HG03469 (cell line): ENCODE data around the gene PNPLA1.
A peak's percentile ranks its signal among the peaks of the same experiment; 100 is the strongest.

Source experiments
- ATAC-seq: cut with Tn5 transposase; IDR thresholded peaks from one replicate; pipeline ENCODE4 v1.9.1; 2021; ENCODE audit warnings: mild to moderate bottlenecking, moderate library complexity, moderate number of reproducible peaks; ENCODE audit not compliant: unreplicated experiment

PNPLA1 gene, protein sequence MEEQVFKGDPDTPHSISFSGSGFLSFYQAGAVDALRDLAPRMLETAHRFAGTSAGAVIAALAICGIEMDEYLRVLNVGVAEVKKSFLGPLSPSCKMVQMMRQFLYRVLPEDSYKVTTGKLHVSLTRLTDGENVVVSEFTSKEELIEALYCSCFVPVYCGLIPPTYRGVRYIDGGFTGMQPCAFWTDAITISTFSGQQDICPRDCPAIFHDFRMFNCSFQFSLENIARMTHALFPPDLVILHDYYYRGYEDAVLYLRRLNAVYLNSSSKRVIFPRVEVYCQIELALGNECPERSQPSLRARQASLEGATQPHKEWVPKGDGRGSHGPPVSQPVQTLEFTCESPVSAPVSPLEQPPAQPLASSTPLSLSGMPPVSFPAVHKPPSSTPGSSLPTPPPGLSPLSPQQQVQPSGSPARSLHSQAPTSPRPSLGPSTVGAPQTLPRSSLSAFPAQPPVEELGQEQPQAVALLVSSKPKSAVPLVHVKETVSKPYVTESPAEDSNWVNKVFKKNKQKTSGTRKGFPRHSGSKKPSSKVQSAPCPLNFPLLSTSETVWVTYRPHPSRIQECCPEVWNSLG

DNA sequence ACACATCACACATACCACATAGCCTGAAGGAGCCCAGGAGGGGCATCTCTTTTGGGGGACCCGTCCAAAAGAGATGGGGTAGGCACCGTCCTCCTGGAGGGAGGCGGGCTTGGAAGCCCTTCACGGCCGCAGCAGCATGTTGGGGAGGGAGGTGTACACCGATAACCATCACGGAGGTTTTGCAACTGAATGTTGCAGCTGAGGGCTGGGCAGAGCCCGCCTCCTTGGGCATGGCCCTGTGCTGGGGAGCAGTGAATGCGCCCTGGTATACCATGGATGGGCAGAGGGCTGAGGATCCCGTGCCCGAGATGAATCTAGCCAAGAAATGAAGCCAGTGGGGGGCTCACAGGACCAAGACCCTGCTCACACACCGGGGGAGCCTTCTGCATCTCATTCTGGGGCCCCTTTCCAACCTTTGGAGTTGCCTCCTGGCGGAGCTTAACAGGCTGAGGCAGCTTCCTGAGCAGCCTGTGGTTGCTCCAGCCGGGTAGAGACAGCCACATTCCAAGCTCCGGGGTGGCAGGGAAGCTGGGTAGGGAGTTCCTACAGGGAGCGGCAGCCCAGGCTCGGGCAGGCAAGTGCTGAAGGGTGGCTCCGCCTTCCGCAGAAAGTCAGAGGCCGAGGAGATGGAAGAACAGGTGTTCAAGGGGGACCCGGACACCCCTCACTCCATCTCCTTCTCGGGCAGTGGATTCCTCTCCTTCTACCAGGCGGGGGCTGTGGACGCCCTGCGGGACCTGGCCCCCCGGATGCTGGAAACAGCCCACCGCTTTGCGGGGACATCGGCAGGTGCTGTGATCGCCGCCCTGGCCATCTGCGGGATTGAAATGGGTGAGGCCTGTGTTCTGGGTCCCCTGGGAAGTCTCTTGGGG, at the start of gene PNPLA1:
Gene PNPLA1, plus strand, starts transcription at position 227 of the 872 bp plus-strand sequence. Its CDS starts 400 bp downstream, at position 627.
- no peak for ATAC-seq

DNA sequence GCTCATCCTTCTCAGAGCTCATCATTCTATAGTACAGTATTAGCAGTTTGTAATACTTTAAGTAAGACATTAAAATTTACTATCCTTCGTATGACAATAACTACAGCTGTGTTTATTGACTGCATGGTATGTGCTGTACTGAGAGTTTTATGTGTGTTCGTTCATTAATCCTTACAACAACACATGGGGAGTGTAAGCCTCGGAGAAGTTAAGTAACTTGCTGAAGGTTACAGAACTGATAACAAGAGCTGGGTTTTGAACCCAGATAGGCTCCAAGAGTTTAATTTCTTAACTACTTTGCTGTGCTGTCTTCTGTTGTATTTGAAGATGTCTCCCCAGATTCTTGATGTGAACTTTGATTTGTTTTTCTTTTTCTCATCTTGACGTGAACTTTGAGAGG, 49.6 kb upstream of the PNPLA1 start:
- no peak for ATAC-seq

DNA sequence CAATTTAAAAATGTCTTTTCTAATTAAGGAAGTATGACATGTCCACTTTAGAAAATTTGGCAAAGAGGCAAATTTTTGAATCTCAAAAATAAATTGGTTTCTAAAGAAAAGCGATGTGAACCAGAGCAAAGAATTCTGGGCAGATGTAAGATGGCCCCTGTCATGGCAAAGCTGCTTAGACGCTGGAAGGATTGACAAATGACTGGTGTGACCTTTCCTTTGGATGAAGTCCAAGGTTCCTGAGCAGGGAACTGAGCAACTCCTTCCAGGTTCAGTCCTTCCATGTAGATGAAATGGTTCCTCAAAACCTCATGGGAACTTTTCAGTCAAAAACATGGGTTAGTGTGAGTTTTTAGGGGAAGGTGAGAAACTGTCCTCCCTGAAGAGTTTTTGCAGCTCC, 48.2 kb upstream of the PNPLA1 start:
- ATAC-seq, result no peak

DNA sequence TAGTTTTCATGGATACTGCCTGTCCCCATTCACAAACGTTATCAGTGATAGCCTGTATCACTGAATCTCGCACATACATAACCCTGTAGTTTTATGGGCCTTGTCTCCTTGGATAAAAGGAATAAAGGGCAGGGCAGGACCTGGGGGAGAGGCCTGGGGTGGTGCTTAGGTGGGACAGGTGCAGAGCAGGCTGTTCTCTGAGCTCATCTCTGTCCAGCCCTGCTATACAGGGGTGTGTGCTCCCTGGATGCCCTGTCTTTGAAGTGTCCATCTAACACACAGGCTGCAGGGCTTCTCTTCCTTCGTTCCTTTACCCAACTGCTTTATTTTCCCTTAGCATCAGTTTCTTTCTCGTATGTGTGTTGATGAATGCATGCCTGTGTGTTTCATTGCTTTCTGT, 46.9 kb upstream of the PNPLA1 start:
- no peak for ATAC-seq

DNA sequence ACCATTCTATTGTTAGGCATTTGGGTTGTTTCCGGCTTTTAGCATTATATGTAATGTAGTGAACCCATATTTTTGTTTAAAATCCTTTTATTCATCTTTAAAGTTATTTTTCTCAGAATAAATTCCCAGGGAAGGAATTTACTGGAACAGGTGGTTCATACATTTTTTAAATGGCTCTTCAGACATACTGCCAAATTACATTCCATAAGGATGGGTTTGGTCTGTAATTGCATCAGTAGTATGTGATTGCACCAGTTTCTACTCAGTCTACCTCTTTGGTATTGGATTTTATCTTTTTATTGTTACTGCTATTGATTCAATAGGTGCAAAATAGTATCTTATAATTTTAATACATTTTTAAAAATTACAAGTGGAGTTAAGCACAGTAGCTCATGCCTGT, 46.2 kb upstream of the PNPLA1 start:
- no peak for ATAC-seq

DNA sequence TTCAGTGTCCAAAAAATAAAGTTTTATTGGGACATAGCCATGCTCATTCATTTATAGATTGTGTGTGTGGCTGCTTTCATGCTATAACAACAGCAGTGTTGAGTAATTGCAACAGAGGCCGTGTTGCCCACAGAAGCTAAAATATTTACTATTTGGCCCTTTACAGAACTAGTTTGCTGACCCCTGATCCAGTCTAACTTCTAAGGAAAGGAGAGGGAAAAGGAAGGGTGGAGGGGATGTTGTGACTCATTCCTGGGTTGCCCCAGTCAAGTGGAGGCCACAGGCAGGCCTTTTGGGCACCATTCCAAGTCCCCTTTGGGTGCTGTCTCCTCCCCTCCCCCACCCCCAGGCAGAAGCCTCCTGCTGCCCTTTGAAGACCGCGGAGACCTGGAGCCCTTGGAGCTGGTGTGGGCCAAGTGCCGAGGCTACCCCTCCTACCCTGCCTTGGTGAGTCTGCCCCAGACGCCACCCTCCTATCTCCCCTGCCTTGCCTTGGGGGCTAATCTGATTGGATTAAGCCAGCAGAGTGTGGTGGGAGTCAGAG, 44.9 kb upstream of the PNPLA1 start:
- no peak for ATAC-seq

DNA sequence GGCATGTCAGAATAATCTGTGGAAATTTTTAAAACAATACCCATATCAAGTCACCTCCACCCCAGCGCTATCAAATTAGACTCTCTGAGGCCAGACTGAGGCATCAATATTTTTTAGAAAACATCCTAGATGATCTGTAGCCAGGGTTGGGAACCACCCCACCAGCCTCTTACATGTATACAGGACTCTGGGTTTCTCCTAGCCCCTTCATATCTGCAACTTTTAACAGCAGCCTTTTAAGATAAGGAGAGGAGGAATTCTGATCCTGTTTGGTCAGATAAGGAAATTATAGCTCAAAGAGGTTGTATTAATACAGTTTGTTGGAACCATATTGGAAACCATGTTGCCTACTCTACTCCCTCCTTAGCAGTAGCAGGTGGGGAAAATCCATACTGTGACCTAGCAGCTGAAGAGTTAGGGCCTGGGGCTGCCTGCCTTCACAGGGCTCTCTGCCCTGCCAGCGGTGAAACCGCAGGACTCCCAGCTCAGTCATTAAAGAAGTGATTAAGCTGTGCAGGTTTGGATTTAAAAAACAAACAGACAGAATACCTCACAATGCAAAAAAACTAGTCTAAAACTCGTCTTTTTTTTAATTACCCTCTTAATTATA, 43.3 kb upstream of the PNPLA1 start:
- ATAC-seq, result no peak

DNA sequence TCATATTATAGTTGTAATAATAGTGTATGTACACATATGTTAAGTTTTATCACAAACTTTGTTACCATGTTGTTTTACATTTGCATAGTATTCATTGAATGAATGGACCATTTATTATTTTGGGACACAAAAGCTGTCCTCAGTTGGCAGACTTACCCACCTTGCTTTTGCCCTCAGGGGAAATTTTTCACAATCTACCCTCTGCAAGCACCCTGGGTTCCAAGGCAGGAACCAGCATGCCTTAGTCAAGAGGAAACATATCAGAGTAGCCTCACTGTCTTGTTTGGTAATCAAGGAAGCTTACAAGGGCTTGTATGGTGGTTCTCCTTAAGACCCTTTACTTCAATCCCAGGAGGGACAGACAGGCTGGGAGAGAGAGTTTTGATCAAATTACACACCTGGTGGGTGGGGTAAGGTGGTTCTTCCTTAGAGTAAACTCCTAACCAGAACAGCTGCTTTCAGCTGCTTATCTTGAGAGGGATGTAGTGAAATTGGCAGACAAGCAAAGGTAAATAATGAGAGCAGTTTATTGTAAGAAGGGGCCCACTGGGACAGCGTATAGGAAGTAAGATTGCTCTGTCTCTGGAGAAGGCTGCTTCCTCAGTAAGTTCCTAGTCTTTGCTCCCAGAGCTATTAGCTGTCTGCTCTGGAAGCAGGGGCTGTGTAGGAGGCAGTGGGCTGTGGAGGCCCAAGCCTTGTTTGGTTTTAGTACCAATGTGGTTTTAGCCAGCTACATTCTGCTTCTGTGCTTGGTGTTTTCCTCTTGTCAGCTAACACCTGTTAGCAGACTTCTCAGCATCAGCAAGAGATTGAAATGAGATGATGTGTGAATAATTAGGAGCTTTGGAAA, 42.3 kb upstream of the PNPLA1 start:
- no peak for ATAC-seq

DNA sequence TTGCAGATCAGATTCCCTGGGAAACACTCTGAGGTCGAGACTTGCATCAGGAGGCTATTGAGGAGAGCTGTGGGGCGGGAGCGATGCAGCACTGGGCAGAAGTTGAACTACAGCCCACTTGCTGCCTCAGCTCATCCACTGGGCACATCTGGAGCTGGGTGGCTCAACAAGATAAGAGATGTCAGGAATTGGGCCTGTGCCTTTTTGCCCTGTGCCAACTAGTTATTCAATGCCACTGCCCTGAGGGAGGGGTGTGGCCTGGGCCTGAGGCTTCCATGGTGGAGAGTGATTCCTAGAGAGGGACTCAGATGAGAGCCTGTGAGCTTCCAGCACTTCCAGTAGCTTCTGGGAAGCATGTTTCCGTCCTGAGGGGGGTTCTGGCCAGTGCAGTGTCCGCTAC, 40.6 kb upstream of the PNPLA1 start:
- no peak for ATAC-seq

DNA sequence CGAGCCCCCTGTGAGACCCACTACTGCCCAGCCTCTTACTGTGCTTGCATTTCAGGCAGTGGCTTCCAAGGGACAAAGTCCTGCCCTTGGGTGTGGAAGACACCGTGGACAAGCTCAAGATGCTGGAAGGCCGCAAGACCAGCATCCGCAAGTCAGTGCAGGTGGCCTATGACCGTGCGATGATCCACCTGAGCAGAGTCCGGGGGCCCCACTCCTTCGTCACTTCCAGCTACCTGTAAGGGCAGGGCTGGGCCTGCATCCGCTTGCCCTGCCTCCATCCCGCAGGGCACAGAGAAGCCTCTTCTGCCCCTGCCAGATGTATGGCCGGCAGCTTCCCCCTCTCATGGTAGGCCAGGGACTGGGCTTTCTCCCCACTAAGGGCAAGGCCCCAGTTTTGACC, 39.5 kb upstream of the PNPLA1 start:
- ATAC-seq, result no peak

DNA sequence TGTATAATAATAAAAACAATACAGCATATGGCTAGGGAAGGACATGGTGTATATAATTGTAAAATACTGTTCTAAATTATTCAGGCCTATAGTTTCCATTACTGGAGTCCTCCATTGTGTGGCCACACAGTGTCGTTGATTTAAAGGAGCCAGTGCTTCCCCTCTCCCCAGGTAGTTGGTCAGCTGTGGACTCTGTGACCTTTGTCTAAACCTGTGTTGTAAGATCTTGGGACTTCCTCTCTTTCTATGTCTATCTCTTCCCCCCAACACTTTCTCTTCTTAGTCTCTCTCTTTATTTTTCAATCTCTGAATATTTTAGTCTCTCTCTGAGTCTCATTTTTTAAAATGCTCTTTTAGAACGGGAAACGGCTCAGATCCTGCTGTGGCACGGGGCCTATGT, 37.7 kb upstream of the PNPLA1 start:
- ATAC-seq, result no peak

DNA sequence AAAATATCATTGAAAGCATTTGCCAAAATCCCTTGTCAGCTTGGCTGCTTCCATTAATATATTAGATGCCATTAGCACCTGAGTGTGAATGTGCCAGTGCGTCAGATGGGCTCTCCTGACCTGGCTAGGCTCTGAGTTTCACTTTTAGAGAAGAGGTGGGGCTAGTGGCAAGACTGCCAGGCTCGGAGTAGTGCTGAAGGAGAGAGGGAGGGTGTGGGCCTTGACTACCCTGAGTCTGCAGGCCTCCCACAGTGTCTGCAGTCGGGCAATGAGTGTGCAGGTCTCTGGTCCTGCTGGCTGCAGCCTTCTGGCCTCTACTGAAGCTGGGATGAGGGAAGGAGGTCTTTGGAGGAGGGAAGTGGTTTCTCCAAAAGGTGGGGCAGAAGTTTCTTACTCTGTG, 34.6 kb upstream of the PNPLA1 start:
- ATAC-seq, result no peak

DNA sequence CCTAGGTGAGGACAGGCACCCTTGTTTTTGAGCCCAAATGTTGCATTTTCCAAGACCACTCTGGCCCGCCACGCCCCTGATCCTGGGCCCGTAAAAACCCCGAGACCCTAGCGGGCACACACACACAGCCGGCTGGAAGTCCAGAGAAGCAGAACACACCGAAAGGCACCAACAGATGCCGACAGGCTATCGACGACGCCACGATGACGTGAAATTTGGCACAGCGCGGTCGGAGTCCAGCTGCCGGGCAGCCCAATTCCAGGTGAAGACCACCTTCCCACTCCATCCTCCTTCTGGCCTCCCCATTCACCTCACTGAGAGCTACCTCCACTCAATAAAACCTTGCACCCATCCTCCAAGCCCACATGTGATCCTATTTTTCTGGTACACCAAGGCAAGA, 34.0 kb upstream of the PNPLA1 start:
- ATAC-seq, result no peak

DNA sequence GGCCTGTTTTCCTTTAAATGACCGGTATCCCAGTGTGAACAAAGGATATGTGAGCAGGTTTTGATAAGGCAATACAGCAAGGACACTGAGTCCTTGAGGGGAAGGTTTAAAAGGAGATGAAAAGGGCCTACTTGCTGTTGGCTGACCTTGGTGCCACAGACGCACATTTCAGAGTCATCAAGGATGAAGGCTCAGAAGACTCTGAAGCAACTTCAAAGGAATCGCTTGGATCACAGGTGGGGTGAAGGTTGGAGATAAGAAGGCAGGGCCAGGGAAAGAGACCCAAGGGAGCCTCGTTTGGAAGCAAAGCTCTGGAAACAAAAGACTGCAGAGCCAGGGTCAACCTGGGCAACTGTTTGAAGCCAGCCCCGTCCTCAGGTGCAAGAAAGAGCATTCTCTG, 30.1 kb upstream of the PNPLA1 start:
- no peak for ATAC-seq

DNA sequence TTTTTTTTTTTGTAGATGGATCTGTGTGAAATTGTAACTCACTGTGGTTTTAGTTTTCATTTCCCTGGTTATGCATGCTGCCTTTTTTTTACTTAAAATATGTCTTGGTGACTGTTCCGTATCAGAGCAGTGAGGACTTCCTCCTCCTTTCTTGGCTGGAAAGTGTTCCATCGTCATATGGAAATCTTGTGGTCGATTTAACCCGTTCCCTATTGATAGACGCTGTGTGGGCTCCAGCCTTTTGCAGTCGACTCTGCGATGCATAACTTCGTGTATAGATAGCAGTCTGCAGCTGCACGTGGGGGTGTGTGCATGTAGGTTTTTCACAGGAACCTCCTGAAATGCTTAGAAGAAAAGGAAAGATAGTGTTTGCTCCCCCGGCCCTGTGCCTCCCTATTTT, 28.1 kb upstream of the PNPLA1 start:
- peak; percentile 62 for ATAC-seq

DNA sequence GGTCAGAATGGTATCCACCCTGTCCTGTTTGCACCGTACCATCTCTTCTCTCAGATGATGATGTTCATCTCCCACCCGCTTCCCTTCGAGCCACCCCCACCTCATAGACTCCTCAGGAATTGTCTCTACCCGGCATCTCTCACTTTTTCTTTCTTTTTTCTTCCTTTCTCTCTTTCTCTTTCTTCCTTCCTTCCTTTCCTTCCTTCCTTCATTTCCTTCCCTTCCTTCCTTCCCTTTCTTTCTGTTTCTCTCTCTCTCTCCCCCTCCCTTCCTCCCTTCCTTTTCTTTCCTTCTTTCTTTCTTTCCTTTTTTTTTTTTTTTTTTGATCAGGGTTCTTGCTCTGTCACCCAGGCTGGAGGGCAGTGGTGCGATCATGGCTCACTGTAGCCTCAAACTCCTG, 27.7 kb upstream of the PNPLA1 start:
- ATAC-seq, result no peak

DNA sequence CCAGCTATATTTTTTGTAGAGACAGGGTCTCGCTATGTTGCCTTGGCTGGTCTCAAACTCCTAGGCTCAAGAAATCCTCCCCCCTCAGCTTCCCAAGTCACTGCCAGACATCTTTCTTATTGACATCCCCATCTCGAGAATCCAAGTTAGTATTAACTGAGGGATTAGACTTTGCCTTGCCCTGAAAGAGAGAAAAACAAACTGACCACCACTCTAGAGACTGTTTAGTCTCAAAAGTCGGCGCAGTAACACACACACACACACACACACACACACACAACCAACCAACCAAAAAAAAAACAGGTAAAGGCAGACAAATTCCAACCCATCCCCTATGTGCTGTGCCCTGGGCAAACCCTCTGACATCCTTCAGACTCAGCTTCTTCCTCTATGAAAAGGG, 27.2 kb upstream of the PNPLA1 start:
- ATAC-seq, result no peak

DNA sequence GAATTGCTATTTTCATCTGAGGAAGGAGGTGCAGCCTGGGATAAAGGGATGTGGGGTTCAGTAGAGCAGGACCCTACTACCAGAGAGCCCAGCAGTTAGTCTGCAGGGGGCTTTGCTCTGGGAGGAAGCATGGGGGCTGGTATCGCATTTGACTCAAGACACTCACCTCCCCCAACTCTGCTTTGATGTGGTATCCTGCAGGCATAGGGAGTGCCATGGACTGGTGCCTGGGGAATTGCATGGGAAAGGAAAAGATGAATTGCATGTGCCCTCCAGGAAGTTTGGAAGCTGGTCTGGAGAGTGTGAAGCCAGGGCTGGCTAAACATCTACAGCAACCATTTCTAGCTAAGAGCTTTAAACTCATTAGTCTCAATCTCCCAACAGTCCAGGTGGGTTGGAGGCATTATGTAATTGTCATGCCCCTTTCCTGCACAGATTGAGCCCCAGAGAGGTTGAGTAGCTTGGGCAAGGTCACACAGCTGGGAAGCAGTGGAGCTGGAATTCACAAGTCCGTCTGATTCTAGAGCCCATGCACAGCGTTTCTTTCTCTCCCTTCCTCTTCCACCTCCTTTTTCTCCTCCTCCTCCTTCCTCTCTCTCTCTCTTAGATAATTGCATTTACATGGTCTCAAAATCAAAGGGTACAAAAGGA, 26.2 kb upstream of the PNPLA1 start:
- no peak for ATAC-seq

DNA sequence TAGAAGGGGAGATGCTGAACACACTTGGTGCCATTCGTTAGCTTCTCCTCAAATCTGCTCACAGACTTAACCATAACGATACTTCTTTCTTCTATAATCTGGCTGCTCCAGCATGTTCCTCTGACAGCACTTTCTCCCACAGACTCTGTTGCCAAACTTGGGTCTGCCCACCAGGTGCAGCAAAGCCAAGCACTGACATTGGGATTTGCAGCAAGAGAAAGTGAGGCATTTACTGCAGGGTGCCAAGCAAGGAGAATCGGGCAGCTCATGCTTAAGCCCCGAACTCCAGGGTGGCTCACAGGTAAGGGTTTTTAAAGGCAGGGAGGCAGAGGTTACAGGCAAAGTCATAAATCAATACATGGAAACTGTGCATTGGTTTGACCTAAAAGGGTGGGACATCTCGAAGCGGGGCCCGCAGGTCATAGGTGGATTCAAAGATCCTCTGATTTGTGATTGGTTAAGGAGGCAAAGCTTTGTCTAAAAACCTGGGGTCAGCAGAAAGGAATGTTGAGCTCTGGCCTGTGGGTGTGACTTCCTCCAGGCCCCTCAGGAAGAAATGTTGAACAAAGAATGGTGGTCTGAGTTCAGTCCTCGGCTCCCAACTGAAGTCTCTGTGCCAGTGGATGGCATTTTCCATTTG, 25.1 kb upstream of the PNPLA1 start:
- no peak for ATAC-seq
